Stimulated activated CD8-positive, alpha-beta memory T cell treated with anti-CD3 and anti-CD28 coated beads, Interleukin-4, amount 100 ng/mL, for 48 hours (primary cell): ENCODE results near the gene NELFB.

Source experiments
- DNase-seq: peaks from one replicate; pipeline ENCODE4 v3.0.0-alpha.2; 2020

Gene NELFB

DNA sequence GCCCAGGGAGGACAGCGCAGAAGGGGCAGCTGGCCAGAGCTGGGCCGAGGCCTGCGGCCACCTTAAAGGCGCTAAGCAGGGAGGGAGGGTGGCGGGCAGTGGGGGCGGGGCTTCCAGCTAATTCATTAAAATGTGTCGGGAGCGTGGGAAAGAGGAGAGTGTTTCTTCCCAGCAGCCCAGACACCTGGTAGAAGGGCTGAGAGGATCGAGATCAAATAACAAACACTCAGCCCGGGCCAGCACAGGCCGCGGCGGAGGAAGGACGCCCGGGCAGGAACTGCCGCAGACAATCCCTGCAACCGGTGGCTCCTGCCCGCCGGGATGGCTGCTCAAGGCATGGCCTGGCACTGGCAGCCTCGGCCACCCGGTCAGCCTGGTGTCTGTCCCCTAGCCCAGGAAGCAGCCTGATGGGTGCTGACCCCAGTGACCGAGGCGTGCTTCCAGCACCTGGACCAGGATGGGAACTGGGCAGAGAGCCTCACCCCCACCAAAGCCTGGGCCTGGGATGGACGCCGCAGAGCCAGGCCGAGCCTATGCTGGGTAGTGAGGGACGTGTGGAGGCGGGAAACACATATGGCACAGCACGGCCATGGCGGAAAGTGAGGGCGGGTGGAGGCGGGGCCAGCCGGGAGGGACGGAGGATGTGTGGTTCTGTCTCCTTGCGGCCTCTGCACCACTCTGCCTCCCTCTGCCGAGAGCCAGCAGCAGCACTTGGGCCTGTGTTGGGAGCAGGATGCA, 50.1 kb downstream of the NELFB start:
- DNase-seq, result peak; percentile 77

DNA sequence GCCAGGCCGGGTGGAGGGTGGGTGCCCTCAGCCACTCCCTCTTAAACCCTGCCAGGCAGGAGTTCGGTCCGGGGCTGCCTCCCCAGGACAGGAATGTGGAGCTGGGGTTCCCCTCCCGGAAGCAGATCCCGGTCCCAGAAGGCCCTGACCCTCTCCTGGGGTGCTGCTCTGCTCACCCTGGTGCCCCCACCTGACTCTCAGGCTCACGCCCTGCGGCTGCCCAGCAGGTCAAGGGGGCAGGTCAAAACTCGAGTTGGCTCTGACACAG, 50.6 kb downstream of the NELFB start:
- DNase-seq, result no peak

DNA sequence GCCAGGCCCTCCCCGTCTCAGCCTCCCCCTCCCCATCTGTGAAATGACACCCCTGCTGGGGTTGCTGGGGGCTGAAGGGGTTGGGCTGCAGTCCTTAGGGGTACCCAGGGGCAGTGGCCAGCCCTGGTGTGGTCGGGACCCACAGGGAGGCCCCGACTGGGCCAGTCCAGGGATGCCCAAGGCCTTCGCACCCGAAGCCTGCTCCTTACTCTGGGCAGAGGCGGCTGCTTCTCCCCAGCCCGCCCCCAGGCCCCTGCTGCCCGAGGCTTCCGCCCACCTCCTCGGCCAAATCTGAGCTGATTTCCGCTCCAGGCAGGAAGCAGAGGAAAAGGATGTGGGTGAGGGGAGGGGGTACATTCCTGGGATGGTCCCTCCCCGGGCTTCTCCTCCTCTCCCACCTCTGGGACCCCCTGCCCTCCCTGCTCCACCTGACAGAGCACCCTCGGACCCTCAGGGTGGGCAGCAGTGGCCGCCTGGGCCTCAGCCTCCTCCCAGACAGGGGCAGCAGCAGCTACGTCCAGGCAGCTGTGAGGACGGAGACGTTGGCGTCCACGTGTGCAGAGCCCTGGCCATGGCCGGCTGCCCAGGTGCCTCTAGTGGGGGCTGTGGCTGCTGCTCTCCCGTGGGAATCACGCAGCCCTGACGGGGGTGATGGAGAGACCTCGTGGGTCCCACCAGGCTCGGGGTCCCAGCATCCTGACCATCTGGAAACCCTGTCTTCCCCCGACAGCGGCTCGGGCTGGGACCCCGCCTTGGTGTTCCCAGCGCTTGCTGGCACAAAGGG, 51.1 kb downstream of the NELFB start:
- DNase-seq, result no peak

DNA sequence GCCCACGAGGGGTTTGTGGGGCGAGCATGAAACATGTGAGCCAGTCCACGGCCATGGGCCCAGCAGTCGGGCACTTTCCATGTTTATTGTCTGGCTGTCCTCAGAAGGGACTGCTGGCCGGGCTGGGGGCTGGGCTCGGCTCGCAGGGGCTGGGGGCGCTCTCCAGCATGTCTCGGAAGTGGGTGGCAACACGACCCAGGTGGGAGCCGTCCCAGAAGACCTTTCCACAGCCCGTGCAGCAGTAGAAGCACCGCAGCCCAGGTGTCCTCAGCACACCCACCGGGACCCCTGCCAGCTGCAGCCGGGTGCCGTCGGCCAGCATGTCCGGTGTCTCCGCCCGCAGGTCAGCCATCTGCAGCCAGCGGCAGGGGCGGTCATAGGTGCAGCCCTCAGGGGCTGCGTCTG, 51.7 kb downstream of the NELFB start:
- no peak for DNase-seq

DNA sequence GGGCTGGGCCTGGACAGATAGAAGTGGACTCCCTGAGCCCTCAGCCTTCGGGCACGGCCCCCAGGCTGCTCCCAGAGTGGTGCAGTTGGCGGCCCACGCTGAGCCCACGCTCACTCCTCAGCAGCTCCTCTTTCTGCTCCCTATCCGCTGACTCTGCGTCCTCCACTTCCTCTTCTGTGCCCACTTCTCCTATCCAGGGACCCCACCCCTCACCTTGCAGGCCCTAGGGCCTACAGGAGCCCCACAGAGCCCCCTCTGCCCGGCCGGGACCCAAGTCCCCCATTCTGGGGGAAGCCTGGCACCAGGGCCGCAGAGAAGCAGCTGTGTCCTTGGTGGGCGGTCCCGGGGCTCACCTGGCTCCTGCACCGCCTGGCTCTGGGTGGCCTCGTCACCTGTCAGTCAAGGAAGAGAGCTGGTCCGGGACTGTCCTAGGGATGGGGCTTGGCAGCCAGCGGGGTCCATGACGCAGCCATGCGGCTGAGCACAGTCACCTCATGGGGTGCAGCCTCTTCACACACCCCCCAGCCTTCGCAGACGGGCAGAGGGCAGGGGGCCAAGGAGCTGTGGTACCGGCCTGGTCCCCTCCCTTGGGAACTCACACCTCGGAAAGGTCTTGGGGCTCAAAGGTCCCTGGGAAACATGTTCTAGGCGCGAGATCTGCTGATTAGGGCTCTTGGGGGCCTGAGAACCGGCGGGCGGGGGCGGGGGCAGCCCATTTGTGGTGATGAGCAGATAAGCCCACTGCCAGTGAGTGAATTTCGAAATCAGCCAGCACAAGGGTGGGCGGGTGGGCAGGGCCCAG, 52.3 kb downstream of the NELFB start:
- DNase-seq, result no peak

DNA sequence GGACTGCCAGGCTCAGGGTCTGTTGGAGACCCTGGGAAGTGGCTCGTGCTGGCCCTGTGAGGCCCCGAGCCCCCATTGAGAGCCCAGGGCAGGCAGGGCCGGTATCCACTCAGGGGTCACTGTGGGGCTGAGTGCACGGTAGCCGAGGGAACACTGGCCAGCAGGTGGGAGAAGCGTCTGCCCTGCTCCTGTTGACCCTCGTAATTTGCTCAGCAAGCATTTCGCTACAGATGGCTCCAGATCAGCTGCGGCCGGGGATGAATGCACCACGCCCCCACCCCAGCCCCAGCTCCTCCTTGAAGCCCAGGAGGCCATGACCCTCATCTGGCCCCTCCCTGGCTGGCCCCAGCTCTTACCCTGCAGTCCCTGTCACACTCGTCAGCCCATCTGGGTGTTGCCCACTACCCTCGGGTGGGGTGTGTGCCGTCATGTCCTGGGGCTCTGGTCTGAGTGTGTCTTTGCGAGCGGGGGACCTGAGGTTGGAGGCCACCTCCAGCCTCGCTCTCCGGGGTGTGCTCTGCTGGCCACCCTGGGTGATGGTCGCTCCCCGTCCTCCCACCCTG, 53.0 kb downstream of the NELFB start:
- DNase-seq, result no peak

DNA sequence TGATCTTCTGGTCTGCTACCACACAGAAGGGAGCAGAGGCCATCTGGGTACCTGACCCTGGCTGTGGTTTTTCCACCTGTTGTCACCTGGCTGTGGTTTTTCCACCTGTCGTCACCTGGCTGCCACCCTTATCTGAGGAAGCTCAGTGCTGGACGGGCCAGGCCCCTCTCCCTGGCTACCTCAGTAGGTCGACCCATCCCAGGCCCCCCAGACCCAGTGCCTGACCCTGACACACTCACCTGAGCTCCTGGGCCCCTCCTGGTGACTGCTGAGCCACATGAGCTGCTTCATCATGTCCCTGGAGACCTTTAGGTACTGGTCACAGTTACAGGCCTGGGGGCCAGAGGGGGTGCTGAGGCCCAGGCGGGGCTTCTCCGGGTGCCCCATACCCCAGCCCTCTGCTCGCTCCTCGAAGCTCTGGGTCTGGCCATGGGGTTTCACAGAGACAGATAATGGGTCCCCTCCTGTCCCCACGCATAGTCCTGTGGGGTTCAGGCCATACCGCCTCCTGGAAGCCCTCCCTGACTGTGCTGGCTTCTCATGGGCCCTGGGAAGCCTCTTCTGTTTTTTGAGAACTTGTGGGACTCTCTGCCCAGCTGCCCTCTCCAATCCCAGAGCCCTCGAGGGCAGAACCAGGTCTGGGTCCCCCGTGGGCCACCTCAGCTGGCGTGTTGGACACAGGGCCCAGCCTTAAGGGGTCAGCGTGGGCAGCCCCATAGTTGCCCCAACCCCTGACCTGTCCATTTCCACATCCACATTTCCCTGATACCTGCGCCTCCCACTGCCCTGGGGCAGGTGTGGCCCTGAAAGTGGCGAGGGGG, 54.5 kb downstream of the NELFB start:
- no peak for DNase-seq

DNA sequence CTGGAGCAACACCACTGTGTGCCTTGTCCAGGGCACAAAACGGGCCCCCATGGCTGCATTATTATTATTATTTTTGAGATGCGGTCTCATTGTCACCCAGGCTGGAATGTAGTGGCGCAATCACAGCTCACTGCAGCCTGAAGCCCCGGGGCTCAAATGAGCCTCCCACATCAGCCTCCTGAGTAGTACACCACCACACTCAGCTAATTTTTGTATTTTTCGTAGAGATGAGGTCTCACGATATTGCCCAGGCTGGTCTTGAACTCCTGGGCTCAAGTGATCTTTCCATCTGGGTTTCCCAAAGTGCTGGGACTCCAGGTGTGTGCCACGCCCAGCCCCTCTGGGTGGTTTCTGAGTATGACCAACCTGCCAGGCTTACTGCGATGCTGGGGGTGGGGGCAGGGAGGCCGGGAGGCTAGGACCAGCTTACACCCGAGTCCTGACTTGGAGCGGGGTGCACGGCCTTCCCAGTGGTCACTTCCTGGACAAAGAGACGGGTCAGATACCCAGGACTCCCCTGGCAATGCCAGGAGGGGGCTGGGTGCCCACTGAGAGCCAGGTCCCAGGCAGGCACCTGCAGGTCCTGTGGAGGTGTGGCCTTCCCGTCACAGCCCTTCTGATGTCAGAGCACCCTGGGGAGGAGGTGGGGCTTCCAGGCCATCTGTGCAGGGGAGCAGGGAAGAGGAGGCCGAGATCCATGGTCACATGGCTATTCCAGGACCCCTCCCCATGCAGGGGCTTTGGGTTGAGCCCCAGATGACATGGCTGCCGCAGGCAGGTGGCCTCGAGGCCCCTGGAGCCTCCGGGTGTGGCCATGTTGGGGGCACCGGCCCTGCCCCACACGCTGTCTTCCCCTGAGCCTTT, 55.3 kb downstream of the NELFB start:
- DNase-seq, result no peak

DNA sequence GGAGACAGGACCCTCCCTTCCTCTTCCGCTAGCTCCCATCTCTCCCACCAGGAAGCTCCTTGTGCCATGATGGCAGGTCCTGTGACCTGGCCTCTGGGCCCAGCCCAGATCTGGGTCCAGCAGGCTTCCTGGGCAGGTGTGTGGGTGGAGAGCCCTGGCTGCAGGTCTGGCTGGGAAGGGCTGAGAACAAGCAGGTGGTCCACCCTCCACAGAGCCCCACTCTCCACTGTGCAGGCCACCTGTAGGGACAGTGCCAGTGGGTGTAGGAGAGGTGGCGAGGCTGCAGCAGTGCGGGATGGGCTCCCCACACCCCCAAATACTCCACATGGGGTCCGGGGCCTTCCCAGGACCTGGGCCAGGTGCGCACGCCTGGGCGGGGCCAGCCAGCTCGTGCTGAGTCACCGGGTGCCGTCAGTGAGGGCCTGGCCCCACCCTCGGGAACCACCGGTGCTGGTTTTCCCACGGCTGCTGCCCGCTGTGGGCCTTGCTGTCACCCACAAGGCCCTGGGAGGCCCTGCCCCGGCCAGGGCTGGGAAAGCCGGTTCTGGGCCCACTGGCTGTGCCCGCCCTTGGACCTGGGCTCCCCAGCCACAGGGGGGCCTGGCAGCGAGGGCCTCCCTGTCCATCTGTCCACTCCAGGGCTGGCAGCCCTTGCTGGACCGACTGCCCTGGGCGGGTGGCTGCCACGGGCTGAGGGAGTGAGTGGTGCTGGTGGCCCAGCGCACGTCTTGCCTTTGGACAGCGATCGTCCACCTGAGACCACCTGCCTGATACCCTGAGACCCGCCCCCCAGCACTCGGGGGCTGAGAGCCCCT, 56.3 kb downstream of the NELFB start:
- DNase-seq, result no peak

DNA sequence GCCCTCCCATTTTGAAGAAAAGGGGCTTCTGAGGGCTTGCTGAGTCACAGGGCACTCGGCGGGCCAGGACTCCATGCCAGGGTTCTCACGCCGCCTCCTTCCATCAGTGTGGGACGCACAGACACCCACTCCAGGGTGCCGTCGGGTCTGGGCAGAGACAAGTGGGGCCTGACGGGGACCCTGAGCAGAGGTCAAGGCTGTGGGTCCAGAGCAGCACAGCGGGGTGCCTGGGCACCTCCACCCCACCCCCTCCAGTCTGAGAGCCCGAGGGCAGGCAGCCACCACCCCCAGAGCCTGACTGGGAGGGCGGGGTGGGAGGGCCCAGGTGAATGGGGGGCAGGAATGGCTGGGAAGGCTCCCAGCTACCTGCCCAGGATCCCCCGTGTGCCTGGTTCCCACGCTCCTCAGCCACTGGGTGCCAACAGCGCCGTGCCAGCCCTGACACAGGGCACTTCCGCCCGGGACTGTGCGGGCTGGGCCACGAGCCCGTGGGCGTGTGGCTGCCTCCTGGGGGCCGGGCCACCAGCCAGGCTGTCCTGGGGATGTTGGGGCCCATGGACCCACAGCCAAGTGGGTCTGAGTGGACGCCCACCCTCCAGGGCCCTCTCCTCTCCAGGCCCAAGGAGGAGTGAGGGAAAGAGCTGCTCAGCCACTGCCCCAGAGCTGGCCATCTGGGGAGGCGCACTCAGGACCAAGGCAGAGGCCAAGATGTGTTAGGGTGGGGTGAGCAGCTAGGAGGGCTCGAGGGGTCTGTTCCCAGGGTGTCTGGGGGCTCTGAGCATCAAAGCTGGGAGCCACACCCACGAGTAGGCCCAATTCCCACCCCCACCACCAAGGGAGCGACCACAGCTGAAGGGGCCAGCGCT, 57.1 kb downstream of the NELFB start:
- no peak for DNase-seq

DNA sequence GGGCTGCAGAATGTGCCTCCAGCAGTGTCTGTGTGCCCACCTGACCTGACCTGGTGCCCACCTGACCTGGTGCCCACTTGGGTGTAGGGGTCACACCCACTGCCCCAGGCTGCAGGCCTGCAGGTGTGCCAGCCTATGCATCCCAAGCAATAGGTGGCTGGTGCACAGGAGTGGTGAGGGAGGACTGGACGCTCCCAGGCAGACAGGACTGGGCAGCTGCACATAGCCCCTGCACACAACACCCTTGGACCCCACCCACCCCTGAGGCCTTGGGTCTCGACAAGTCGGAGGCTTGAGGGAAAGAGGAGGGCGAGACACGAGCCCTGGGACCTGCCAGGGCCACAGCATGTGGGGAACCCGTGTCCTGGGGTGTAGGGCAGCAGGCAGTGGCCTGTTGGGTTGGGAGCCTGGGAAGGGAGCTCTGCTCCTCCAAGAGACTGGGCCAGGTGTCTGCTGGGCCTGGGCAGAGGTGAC, 57.8 kb downstream of the NELFB start:
- no peak for DNase-seq

DNA sequence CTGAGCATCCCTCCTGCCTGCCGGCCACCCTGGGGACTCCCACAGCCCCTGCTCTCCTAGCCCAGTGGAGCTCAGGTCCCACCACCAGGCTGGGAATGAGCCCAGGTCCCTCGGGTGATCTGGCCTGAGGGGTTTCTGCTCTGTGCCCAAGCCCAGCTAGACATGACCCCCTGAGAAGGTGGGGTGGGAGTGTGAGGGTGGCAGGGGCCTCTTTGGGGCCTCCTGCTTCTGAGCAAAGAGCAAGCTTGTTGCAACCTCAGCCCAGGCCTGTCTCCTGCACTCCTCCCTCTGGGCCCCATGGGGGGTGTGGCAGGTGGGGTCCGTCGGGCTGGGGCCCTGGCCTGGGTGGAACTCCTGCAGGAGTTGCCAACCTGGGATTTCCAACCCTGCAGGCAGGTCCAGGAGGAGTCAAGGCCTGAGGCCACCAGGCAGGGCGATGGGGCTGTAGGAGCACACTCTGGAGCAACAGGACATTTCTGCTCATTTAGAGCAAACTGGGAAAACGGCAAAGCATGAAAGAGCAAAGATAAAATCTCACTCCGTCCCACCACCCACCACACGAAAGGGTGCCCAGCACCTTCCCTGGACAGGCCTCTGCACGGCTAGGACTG, 58.3 kb downstream of the NELFB start:
- no peak for DNase-seq

DNA sequence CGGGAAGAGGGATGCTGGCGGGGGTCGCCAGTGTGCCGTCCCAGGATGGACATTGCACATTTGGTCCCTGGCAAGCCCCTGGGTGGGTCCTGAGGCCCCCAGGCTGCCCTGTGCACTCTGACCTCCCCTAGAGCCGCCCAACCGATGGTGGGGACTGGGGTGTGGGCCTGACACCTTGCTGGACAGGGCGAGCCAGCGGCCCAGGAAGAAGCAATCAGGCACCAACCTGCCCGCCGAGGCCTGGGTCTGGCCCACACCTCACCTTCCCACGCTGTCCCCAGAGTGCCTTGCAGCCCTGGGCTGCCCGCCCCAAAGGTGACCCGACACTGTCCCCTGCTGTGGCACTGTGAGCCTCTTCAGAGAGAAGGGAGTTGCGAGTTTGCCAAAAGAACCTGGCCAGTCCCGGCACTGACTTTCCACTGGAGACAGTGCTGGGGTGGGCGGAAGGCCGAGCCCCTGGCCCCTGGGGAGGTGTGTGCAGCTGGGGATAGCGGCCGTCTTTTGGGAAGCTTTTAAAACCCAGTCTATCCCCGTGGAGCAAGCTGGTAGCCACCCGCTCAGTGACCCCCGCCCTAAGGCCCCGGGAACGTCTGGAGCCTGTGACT, 58.9 kb downstream of the NELFB start:
- no peak for DNase-seq

DNA sequence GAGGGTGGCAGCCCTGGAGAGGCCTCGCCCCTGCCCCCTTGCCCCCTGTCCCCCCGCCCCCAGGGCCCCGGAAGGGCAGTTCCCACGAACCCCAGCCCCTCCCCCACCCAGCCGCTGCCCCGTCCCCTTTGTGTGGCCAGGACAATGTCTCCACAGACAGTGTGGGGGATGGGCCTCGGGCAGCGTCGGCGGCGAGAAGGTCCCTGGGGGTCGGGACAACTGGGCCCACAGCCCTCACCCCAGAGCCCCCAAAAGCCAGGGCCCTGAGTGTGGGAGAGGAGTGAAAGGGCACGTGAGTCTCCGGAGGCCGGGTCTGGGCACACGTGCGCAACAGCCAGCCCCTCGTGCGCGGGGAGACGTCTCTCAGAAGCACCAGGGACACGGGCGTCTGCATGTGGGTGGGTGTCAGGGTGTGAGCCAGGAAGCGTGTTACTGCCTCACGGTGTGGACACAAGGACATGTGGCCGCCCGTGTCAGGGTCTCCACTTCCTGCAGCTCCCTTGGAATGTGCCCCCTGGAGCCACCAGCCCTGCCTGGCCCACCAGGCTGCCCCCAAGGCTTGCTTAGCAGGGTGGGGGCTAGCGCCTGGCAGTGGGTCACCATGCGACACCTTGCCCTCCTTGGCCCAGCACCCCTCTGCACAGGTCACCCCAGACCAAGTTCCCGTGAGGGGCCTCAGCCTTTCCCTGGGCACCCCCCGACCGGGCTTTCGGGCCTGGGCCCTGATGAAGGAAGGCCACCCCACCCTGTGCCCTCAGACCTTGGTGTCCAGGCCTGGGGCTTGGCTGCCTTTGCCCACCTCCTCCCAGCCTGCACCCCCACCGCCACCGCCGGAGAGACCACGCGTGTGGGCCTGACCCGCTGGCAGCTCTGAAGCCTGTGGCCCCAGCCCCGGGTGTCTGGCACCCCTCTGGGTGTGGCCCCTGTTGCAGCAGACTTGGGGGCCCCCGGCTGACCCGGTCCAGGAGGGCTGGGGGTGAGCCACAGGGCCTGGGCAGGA, 59.7 kb downstream of the NELFB start:
- DNase-seq, result peak; percentile 21

DNA sequence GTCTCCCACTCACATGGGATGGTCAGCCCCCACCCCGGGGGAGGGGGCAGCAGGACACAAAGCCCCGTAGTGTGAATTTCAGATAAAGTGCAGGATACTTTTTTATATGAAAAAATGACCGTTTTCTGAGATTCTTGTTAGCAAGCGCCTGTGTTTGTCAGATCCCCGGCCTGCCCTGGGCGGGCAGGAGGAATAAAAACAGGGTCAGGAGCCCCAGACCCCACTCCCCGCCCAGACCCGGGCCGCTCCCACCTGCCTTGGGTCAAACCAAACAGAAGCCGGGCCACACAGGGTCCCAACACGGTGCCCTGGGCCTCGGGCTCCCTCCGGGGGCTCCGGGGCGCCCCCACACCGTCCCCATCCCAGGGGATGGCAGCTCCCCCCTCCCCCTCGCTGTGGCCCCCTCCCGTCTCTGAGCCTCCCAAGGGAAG, 60.5 kb downstream of the NELFB start:
- no peak for DNase-seq

DNA sequence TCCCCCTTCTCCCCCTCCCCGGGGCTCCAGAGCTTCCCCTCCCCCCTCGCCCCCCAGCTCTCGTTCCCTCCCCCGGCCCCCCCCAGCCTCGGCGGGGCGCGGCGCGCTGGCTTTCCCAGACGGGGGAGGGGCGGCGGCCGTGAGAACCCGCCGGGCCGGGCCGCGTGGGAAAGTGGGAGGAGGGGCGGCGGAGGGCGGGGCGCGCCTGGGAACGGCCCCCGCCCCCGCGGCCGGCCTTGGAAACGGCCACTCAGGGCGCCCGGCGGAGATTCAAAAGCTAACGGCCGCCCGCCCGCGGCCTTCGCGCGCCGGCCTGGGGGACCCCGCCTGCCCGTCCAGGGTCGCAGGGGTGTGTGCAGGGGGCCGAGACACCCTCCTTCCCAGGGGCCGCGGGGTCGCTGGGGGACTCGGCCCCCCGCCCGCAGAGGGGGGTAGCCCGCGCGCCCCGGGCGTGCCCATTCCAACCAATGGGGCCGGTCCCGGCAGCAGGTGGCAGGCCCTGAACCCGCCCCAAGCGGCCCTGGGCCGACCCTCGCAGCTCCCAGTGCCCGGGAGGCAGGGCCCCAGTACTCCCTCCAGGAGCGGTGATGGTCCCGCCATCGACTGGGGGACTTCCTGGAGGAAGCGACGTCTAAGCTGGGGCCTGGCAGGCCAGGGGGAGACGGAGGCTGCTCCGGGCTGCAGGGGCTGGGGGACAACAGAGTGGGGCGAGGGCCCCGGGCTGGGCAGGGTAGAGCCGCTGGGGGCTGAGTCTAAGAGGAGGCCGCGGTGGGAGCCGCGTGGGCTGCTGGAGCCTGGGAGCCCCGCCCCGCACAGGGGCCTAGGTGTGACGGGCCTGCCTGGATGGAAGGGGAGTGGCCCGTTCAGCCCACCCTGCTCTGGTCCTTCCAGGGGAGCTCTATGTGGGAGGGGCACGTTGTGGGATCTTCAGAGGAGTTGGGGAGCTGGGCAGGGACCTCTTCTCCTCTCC, 61.2 kb downstream of the NELFB start:
- no peak for DNase-seq
